ENCODE measurements around the gene SNX18.

DNA sequence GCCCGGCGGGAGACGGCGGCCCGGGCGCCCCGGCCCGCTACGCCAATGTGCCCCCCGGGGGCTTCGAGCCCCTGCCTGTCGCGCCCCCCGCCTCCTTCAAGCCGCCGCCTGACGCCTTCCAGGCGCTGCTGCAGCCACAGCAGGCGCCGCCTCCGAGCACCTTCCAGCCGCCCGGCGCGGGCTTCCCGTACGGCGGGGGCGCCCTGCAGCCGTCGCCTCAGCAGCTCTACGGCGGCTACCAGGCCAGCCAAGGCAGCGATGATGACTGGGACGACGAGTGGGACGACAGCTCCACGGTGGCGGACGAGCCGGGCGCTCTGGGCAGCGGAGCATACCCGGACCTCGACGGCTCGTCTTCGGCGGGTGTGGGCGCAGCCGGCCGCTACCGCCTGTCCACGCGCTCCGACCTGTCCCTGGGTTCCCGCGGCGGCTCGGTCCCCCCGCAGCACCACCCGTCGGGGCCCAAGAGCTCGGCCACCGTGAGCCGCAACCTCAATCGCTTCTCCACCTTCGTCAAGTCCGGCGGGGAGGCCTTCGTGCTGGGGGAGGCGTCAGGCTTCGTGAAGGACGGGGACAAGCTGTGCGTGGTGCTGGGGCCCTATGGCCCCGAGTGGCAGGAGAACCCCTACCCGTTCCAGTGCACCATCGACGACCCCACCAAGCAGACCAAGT is 723 bp downstream of the SNX18 start:
- TF ChIP-seq, protein P1, sequence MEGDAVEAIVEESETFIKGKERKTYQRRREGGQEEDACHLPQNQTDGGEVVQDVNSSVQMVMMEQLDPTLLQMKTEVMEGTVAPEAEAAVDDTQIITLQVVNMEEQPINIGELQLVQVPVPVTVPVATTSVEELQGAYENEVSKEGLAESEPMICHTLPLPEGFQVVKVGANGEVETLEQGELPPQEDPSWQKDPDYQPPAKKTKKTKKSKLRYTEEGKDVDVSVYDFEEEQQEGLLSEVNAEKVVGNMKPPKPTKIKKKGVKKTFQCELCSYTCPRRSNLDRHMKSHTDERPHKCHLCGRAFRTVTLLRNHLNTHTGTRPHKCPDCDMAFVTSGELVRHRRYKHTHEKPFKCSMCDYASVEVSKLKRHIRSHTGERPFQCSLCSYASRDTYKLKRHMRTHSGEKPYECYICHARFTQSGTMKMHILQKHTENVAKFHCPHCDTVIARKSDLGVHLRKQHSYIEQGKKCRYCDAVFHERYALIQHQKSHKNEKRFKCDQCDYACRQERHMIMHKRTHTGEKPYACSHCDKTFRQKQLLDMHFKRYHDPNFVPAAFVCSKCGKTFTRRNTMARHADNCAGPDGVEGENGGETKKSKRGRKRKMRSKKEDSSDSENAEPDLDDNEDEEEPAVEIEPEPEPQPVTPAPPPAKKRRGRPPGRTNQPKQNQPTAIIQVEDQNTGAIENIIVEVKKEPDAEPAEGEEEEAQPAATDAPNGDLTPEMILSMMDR (IDR thresholded peaks at IDR 0.05) = no peak
- TF ChIP-seq POLR2A (IDR thresholded peaks at IDR 0.05) (no peak), EP300 (IDR thresholded peaks at IDR 0.05) (no peak), POLR2AphosphoS5 (IDR thresholded peaks at IDR 0.05) (no peak)
